HepG2 (cell line): ENCODE data around the gene RPS25. TPM values are rescaled to one million over a fixed set of nuclear protein-coding genes. Genes with fewer than 3 reads are reported as not detected.
A peak's percentile ranks its signal among the peaks of the same experiment; 100 is the strongest.

Experiments
- AHR ChIP-seq: IDR thresholded peaks from 2 replicates; pipeline ENCODE4 v1.6.1; 2018; ENCODE audit warnings: missing genetic modification reagents, missing compliant biosample characterization
- ATF5 ChIP-seq: sonication (generic); formaldehyde crosslinking; IDR thresholded peaks from 2 replicates; pipeline ENCODE4 v1.4.0; 2020; ENCODE audit warnings: mild to moderate bottlenecking, low read depth, missing genetic modification reagents
- BCL6 ChIP-seq: IDR thresholded peaks from 2 replicates; pipeline ENCODE4 v1.6.1; 2016; ENCODE audit warnings: missing genetic modification reagents, missing compliant biosample characterization
- CREB3 ChIP-seq: sonication (generic); formaldehyde crosslinking; IDR thresholded peaks from 2 replicates; pipeline ENCODE4 v1.5.0; 2020; ENCODE audit warnings: missing genetic modification reagents
- HIC2 ChIP-seq: sonication (generic); formaldehyde crosslinking; IDR thresholded peaks from 2 replicates; pipeline ENCODE4 v1.9.0; 2022; ENCODE audit warnings: low read depth, missing genetic modification reagents
- NFIB ChIP-seq: sonication (generic); formaldehyde crosslinking; IDR thresholded peaks from 2 replicates; pipeline ENCODE4 v1.9.0; 2021; ENCODE audit warnings: missing genetic modification reagents, mild to moderate bottlenecking, borderline replicate concordance
- NR1H2 ChIP-seq: sonication (generic); formaldehyde crosslinking; IDR thresholded peaks from 2 replicates; pipeline ENCODE4 v1.8.1; 2022; ENCODE audit warnings: low read depth, missing genetic modification reagents, borderline replicate concordance
- PAWR ChIP-seq: sonication (generic); formaldehyde crosslinking; IDR thresholded peaks from 2 replicates; pipeline ENCODE4 v1.4.0; 2020; ENCODE audit warnings: missing genetic modification reagents, mild to moderate bottlenecking, borderline replicate concordance
- PRDM10 ChIP-seq: sonication (generic); formaldehyde crosslinking; IDR thresholded peaks from 2 replicates; pipeline ENCODE4 v1.4.0; 2020; ENCODE audit warnings: low read depth, missing genetic modification reagents
- REL ChIP-seq: sonication (generic); formaldehyde crosslinking; conservative IDR thresholded peaks from 2 replicates; pipeline ENCODE4 v1.8.0; 2022; ENCODE audit warnings: mild to moderate bottlenecking, missing genetic modification reagents, moderate library complexity
- SAP130 ChIP-seq: IDR thresholded peaks from 2 replicates; pipeline ENCODE4 v1.6.1; 2016; ENCODE audit warnings: low read depth
- SRY ChIP-seq: sonication (generic); formaldehyde crosslinking; IDR thresholded peaks from 2 replicates; pipeline ENCODE4 v1.8.0; 2022; ENCODE audit warnings: mild to moderate bottlenecking, missing genetic modification reagents
- ZBTB14 ChIP-seq: sonication (generic); formaldehyde crosslinking; IDR thresholded peaks from 2 replicates; pipeline ENCODE4 v1.4.0; 2020; ENCODE audit warnings: missing genetic modification reagents
- ZBTB43 ChIP-seq: sonication (generic); formaldehyde crosslinking; conservative IDR thresholded peaks from 2 replicates; pipeline ENCODE4 v1.4.0; 2020; ENCODE audit warnings: missing genetic modification reagents
- ZNF124 ChIP-seq: sonication (generic); formaldehyde crosslinking; IDR thresholded peaks from 2 replicates; pipeline ENCODE4 v1.4.0; 2020; ENCODE audit warnings: missing genetic modification reagents
- ZNF253 ChIP-seq: sonication (generic); formaldehyde crosslinking; IDR thresholded peaks from 2 replicates; pipeline ENCODE4 v1.8.0; 2022; ENCODE audit warnings: mild to moderate bottlenecking, missing genetic modification reagents, borderline replicate concordance
- ZNF552 ChIP-seq: sonication (generic); formaldehyde crosslinking; IDR thresholded peaks from 2 replicates; pipeline ENCODE4 v1.9.0; 2022; ENCODE audit warnings: missing genetic modification reagents, mild to moderate bottlenecking, borderline replicate concordance
- ZNF652 ChIP-seq: IDR thresholded peaks from 2 replicates; pipeline ENCODE4 v1.6.1; 2016; ENCODE audit warnings: low read depth, borderline replicate concordance
- ZNF850 ChIP-seq: sonication (generic); formaldehyde crosslinking; conservative IDR thresholded peaks from 2 replicates; pipeline ENCODE4 v1.9.0; 2021; ENCODE audit warnings: mild to moderate bottlenecking, missing genetic modification reagents
- polyA plus RNA-seq, 8 experiments: library from polyadenylated mRNA; depleted of rRNA in 3 of 8; stranded (reverse) in 7 of 8; unstranded in 1 of 8; fragments of >200 nt; fragmentation: Illumina TruSeq in 4 of 8; extraction: Trizol in 4 of 8; gene quantifications; 2 replicates each; pipeline versions ENCODE4 v1.2.1 to v1.2.3, GENCODE V29; 2011 to 2016; ENCODE audit warnings: low read depth in 4 of 8, missing spikeins in 1 of 8, mixed read lengths in 1 of 8; ENCODE audit not compliant: insufficient read depth in 1 of 8
- total RNA-seq, 5 experiments: library from RNA; depleted of rRNA; stranded (reverse); fragments of >200 nt; fragmentation: Illumina TruSeq; extraction: Trizol; gene quantifications; 2 replicates each; pipeline ENCODE4 v1.2.3, GENCODE V29; 2016; ENCODE audit warnings: low read depth in 1 of 5

The RPS25 gene
- total and polyA plus RNA-seq, 2 of the 13 experiments (the other 11 are each of a cell fraction or from before 2014, with no cell fraction given), result 839 to 1,415 TPM

GRCh38 chr11:119057000-119057769 is 39.0 kb upstream of the RPS25 start, which contains the start of gene HYOU1 (continued):
- TF ChIP-seq HIC2 (CRISPR knock-in tag), result no peak; the same call in 1 of the 2 replicates
- no peak; the same call in 1 of the 2 replicates for TF ChIP-seq BCL6
- no peak for TF ChIP-seq ZBTB43 (CRISPR knock-in tag)
- no peak for TF ChIP-seq ZNF253 (CRISPR knock-in tag)
- TF ChIP-seq AHR (CRISPR knock-in tag), result no peak
- no peak for TF ChIP-seq ZNF850 (CRISPR knock-in tag)
- TF ChIP-seq PRDM10 (CRISPR knock-in tag), result 0 out of 2 replicates have a peak, but pooled peaks have one; percentile 9
- no peak; the same call in 1 of the 2 replicates for TF ChIP-seq ZNF552 (CRISPR knock-in tag)
- no peak for TF ChIP-seq CREB3
- no peak; the same call in 1 of the 2 replicates for TF ChIP-seq ZNF124
- no peak; the same call in 1 of the 2 replicates for TF ChIP-seq ZBTB14
- TF ChIP-seq NFIB (CRISPR knock-in tag), result no peak
- TF ChIP-seq SRY (CRISPR knock-in tag), result no peak
- no peak for TF ChIP-seq ATF5 (CRISPR knock-in tag)
- no peak for TF ChIP-seq REL
- TF ChIP-seq PAWR (CRISPR knock-in tag), result no peak
- peak; percentile 91 for TF ChIP-seq SAP130
- TF ChIP-seq ZNF652, result peak; percentile 54; the same call in 1 of the 2 replicates
- TF ChIP-seq NR1H2 (CRISPR knock-in tag), result no peak
